ENCODE data around the gene NHS. TPM values are rescaled to one million over a fixed set of nuclear protein-coding genes. Genes with fewer than 3 reads are reported as not detected.

NHS gene
- total and polyA plus RNA-seq, 2 of the 4 experiments (the other 2 are of a cell fraction) = 0.36 to 0.90 TPM

- no peaks in the 10 kb centered on the region; the same call in 1 of the 2 replicates for H3K9me1 ChIP-seq (ENCODE audit: insufficient read depth, low read length)
- intact Hi-C loops (cut with micrococcal nuclease) (loop anchor here (10.0 kb wide), 1 partner anchor 63 kb away; no protein-coding TSS in a partner anchor), dilution Hi-C loops (cut with HindIII; ENCODE audit: low sequenced_read_pairs, unreplicated experiment) (no loop called here), in situ Hi-C loops (cut with MboI; ENCODE audit: low sequenced_read_pairs) (no loop called here)
- peaks cover 2% of the 10 kb centered on the region; the same call in 1 of the 2 replicates for H3K9me3 ChIP-seq (ENCODE audit: control insufficient read depth, insufficient read depth, low read length)
- no peak overlapping the region for H3K56ac ChIP-seq (ENCODE audit: extremely low read depth, insufficient read depth, low read length)
- no peak overlapping the region for H2BK15ac ChIP-seq (ENCODE audit: low read depth, low read length)
- no peak overlapping the region for H4K91ac ChIP-seq (ENCODE audit: insufficient read depth, low read depth, low read length)
- H2AK5ac ChIP-seq (ENCODE audit: low read depth, low read length) = no peak overlapping the region
- no peaks in the 10 kb centered on the region for H4K20me1 ChIP-seq (ENCODE audit: insufficient read depth, low read length)
- no peaks in the 10 kb centered on the region for H3K36me3 ChIP-seq (ENCODE audit: control insufficient read depth, insufficient read depth, low read length)
- no peak overlapping the region for H2BK20ac ChIP-seq (ENCODE audit: low read depth, low read length)
- no peak overlapping the region for H3K4ac ChIP-seq (ENCODE audit: low read depth, low read length)
- no peaks in the 10 kb centered on the region; the same call in none of the 2 replicates for H3K27me3 ChIP-seq (ENCODE audit: control insufficient read depth, insufficient read depth, low read length)
- H3K27ac ChIP-seq (ENCODE audit: insufficient read depth, low read length) = no peak overlapping the region
- no peaks in the 10 kb centered on the region; a peak in 1 of 4 replicates for H3K79me1 ChIP-seq (ENCODE audit: low read depth in 1 of 2, low read length in 2 of 2)
- WGBS, 2 experiments (ENCODE audit: extremely low coverage in 2 of 2, insufficient read length in 1 of 2) = 54% methylated on average over 2 of the region's 10 CpGs; no CpG with 5 or more reads in 1 of the 2 experiments
- no peak overlapping the region for H4K8ac ChIP-seq (ENCODE audit: low read depth in 2 of 2, low read length in 2 of 2)
- ChIA-PET CTCF (no interaction called here), POLR2A (ENCODE audit: unreplicated experiment) (no interaction called here)
- no peak overlapping the region for H3K4me2 ChIP-seq (ENCODE audit: low read depth, low read length)
- no peak overlapping the region for H2BK5ac ChIP-seq (ENCODE audit: low read depth, low read length, poor library complexity, severe bottlenecking)
- ATAC-seq (ENCODE audit: low read depth) (no peak), DNase-seq (no peak)
- no peak overlapping the region for H2BK120ac ChIP-seq (ENCODE audit: low read depth, low read length)
- no peak overlapping the region for H2AFZ ChIP-seq (replicated peaks; ENCODE audit: low read length, poor library complexity)
- no peak overlapping the region for H3K9ac ChIP-seq (ENCODE audit: low read depth, low read length)
- H3K23ac ChIP-seq (ENCODE audit: low read depth, low read length) = no peak overlapping the region
- H3K14ac ChIP-seq (replicated peaks; ENCODE audit: low read depth, low read length) = no peak overlapping the region
- BruUV-seq (replicated peaks) = no TSS peak
- TF ChIP-seq POLR2A (IDR thresholded peaks at IDR 0.05; ENCODE audit: low read depth, low read length) = no peak
- H2AK9ac ChIP-seq (replicated peaks; ENCODE audit: low read depth, low read length, poor library complexity) = no peak overlapping the region
- H3K18ac ChIP-seq (ENCODE audit: low read depth, low read length) = no peak overlapping the region
- no peak overlapping the region for H4K5ac ChIP-seq (ENCODE audit: low read depth, low read length)
- no peaks in the 10 kb centered on the region for H3K4me1 ChIP-seq (ENCODE audit: control insufficient read depth, insufficient read depth, low read length)
- no peak overlapping the region for H3K4me3 ChIP-seq (ENCODE audit: insufficient read depth, low read depth, low read length)
These were observed 162.8 kb downstream of the NHS start for GRCh38 chrX:17537723-17538243.
